Stimulated activated CD8-positive, alpha-beta memory T cell treated with anti-CD3 and anti-CD28 coated beads, Interleukin-15, amount 100 ng/mL, for 4 hours (primary cell): ENCODE measurements around the gene MYO9A.

ENCODE experiments used
- DNase-seq, 2 donors: peaks; one replicate each; pipeline ENCODE4 v3.0.0-alpha.2; 2020; ENCODE audit warnings: low read depth in 2 of 2

The MYO9A gene

GRCh38 chr15:71781965-71782265, 336.0 kb downstream of the MYO9A start:
- DNase-seq, result no peak

- no peak for DNase-seq
Measured at GRCh38 chr15:71781179-71781964, 336.6 kb downstream of the MYO9A start.

GRCh38 chr15:71780115-71780976, 337.6 kb downstream of the MYO9A start:
- peak in 1 of 2 donors; percentile 5 for DNase-seq

- no peak for DNase-seq
Measured at GRCh38 chr15:71779073-71779797, 338.7 kb downstream of the MYO9A start.

- DNase-seq, result no peak
Measured at GRCh38 chr15:71777216-71777943, 340.6 kb downstream of the MYO9A start.

GRCh38 chr15:71776304-71776703, 341.6 kb downstream of the MYO9A start:
- no peak for DNase-seq

- no peak for DNase-seq
Measured at GRCh38 chr15:71775856-71776255, 342.1 kb downstream of the MYO9A start.

GRCh38 chr15:71773206-71773859, 344.6 kb downstream of the MYO9A start:
- DNase-seq, result no peak
